ENCODE data around the gene CAMTA2. TPM values are rescaled to one million over a fixed set of nuclear protein-coding genes. Genes with fewer than 3 reads are reported as not detected.

CAMTA2 gene
- total RNA-seq, 4 donors from 2014 or later, result 6.9 to 19.6 (median 13.4) TPM

DNA sequence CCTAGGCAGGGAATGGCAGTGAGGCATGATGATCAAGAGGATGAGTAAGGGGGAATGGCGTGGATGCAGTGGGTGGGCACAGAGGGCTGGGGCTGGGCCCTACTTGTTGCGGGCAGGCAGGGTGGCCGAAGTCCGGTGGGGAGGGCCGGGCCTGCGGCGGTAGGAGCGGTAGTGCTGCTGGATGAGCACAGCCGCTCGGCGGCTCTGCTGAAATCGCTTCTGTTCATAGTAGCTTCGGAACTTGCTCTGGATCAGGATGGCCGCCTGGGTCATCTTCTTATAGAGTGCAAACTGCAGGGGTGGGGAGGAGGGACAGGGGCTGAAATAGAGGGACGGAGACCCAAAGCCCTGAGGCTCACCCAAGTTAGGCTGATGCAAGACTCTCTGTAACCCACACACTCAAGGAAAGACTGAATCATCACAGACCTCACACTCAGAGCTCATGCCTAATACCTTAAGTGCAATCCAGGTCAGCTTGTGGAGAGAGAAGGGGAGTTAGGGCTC lies 18.4 kb downstream of the CAMTA2 start:
- peaks cover 7 to 47% (median 23%) of the 10 kb centered on the region in 3 donors for H3K36me3 ChIP-seq
- 71 to 78% methylated on average over 8 to 12 of the region's 15 CpGs for WGBS, 2 donors
- TF ChIP-seq, protein P1, sequence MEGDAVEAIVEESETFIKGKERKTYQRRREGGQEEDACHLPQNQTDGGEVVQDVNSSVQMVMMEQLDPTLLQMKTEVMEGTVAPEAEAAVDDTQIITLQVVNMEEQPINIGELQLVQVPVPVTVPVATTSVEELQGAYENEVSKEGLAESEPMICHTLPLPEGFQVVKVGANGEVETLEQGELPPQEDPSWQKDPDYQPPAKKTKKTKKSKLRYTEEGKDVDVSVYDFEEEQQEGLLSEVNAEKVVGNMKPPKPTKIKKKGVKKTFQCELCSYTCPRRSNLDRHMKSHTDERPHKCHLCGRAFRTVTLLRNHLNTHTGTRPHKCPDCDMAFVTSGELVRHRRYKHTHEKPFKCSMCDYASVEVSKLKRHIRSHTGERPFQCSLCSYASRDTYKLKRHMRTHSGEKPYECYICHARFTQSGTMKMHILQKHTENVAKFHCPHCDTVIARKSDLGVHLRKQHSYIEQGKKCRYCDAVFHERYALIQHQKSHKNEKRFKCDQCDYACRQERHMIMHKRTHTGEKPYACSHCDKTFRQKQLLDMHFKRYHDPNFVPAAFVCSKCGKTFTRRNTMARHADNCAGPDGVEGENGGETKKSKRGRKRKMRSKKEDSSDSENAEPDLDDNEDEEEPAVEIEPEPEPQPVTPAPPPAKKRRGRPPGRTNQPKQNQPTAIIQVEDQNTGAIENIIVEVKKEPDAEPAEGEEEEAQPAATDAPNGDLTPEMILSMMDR (IDR thresholded peaks at IDR 0.05), result no peak
- no peak for TF ChIP-seq POLR2A (IDR thresholded peaks at IDR 0.05)
- peak overlapping the region; percentile 83 to 99 (median 98) for H3K27ac ChIP-seq
- no peaks in the 10 kb centered on the region for H3K27me3 ChIP-seq
- no peak for DNase-seq
- H3K9me3 ChIP-seq, result no peaks in the 10 kb centered on the region
- H3K4me1 ChIP-seq, result peaks cover 21 to 41% (median 25%) of the 10 kb centered on the region in 3 donors
- intact Hi-C loops (cut with DNase I), result no loop called here
- H3K4me3 ChIP-seq, result peak overlapping the region in 3 of 4 donors; percentile 69 to 84 (median 73)

DNA sequence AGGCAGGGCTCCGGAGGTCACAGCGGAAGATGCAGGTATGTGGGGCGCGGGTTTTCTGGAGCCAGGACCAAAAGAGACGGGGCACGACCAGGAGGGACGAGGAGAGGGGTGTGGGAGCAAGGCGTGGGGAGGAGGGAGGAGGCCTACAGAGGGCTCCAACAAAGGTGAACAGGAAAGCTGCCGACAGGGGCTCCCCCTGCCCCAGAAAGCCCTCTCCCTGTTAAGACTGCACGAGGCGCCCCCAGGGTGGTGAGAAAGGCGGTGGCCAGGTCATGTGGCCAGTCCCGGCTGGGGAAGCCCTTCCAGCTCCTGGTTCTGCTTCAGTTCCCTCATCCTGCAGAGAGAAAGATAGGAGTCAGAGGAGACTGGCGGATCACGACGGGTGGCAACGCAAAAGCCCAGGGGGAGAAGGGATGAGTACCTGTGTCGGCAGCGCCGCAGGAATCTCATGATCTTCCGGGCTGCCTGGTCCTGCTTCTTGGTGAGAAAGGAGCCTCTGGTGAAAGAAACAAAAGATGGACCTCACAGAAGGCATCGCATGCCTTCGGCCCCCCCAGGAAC lies 18.9 kb downstream of the CAMTA2 start:
- Histone ChIP-seq H3K27me3 (no peaks in the 10 kb centered on the region), H3K27ac (peak overlapping the region; percentile 83 to 99 (median 98)), H3K4me3 (peak overlapping the region; percentile 37 to 84 (median 71)), H3K36me3 (peaks cover 5 to 41% (median 17%) of the 10 kb centered on the region in 3 donors), H3K4me1 (peaks cover 21 to 41% (median 25%) of the 10 kb centered on the region in 3 donors), H3K9me3 (no peaks in the 10 kb centered on the region)
- DNase-seq, result no peak
- 19 to 22% methylated on average over 13 to 23 of the region's 23 CpGs for WGBS, 2 donors
- intact Hi-C loops (cut with DNase I), result no loop called here
- no peak for TF ChIP-seq POLR2A (IDR thresholded peaks at IDR 0.05)

DNA sequence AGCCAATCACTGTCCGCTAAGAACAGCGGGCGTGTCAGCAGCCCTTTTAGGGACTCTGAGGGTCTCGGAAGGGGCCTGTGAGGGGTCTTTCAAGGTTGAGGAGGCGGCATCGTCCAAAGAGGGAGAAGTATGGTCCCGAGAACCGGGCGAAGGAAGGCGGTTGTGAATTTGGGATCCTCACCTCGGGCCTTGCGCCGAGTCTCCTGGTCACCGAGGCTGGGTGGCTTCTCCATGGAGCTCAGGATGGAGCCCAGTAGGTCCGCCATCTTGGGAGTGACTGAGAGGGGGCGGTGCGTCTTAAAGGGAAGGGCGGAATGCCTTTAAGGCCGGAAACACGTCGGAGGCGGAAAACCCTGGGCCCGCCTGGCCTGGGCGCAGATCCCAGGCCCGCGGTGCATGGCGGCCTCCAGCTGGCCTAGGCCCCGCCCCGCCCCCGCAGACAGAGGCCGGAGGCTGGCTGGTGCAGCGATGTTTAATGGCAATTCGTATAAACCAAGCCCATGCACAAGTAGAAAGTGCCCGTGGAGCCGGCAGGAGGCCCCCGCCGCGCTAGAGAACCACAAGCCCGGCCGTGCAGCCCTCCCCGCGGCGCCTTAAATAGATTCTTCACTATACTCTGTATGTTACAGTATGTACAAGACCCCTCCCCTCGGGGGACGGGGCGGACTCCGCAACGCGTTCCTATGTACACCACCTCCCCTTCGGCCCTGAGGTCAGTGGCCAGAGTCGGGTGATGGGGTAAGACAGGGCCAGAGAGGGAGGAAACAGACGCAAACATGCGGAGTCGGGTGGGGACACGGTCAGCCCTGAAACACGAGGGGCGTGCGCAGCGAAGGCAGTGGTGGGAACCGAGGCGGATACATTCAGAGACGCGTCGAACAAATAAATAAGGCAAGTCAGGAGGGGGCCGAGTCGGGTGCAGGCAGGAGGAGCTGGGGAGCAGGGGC lies 19.7 kb downstream of the CAMTA2 start, which contains the start of gene SPAG7:
TSS of gene SPAG7 (minus strand) at position 279 of the 947 bp plus-strand sequence. CDS start at position 266, 13 bp downstream.
- 1 to 2% methylated on average over 20 to 30 of the region's 66 CpGs for WGBS, 2 donors
- DNase-seq, result peak; percentile 88
- peaks cover 5 to 37% (median 11%) of the 10 kb centered on the region in 3 donors for H3K36me3 ChIP-seq
- H3K9me3 ChIP-seq, result no peaks in the 10 kb centered on the region
- H3K27me3 ChIP-seq, result no peaks in the 10 kb centered on the region
- H3K4me3 ChIP-seq, result peak within 1 kb of the TSS; percentile 37 to 84 (median 71)
- peaks cover 21 to 41% (median 25%) of the 10 kb centered on the region in 3 donors for H3K4me1 ChIP-seq
- intact Hi-C loops (cut with DNase I), result no loop called here
- TF ChIP-seq POLR2A (IDR thresholded peaks at IDR 0.05), result peak in 3 of 4 donors; percentile 9 to 83 (median 44)
- TF ChIP-seq, protein P1 (IDR thresholded peaks at IDR 0.05), result no peak
- H3K27ac ChIP-seq, result peak within 1 kb of the TSS; percentile 83 to 99 (median 98)

DNA sequence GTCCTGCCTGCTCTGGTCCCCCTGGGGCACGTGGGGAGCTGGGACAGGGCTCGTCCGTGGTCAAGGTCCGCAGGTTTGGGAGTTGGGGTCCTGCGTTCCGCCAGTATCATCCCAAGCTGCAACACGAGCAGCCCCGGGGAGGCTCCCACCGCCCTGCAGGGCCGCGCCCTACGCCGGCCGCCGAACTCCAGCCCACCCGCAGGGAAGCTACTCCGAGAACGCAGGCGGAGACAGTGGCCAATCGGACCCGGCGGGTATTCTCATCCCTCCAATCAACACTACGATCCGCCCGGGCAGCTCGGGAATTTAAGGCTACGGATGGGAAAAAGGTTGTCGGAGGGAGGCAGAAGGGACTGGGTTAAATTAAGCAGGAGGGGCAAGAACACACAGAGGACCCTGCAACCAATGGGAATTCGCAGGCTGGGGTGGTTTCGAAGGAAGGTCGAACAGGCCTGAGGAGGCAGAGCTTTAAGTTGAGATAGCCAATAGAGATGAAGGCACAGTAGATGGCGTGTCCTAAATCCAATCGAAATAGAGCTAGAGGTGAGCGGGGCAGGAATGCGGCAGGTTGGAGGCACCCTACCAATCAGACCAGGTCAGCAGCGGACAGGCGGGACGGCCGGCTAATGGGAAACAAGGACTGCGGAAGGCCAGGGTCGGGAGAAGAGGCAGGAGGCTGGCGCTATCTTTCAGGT lies 20.5 kb downstream of the CAMTA2 start:
- peaks cover 21 to 41% (median 25%) of the 10 kb centered on the region in 3 donors for H3K4me1 ChIP-seq
- 0 to 1% methylated on average over 16 to 20 of the region's 42 CpGs for WGBS, 2 donors
- H3K27ac ChIP-seq, result peak overlapping the region; percentile 83 to 99 (median 98)
- peak overlapping the region; percentile 37 to 84 (median 71) for H3K4me3 ChIP-seq
- no peaks in the 10 kb centered on the region for H3K27me3 ChIP-seq
- peak; percentile 96 for DNase-seq
- H3K9me3 ChIP-seq, result no peaks in the 10 kb centered on the region
- H3K36me3 ChIP-seq, result peaks cover 5 to 31% (median 5%) of the 10 kb centered on the region in 3 donors
- intact Hi-C loops (cut with DNase I), result no loop called here
- peak in 1 of 4 donors; percentile 30 for TF ChIP-seq POLR2A (IDR thresholded peaks at IDR 0.05)
- TF ChIP-seq, protein P1 (IDR thresholded peaks at IDR 0.05), result no peak

All from esophagus squamous epithelium (tissue), 5 donors.